Measurements from ENCODE around the gene UBA52. TPM values are rescaled to one million over a fixed set of nuclear protein-coding genes. Genes with fewer than 3 reads are reported as not detected.
A peak's percentile ranks its signal among the peaks of the same experiment; 100 is the strongest.

UBA52 gene
- total and polyA plus RNA-seq, 2 of the 13 experiments (the other 11 are each of a cell fraction or from before 2014, with no cell fraction given): 959 to 1,782 TPM

DNA sequence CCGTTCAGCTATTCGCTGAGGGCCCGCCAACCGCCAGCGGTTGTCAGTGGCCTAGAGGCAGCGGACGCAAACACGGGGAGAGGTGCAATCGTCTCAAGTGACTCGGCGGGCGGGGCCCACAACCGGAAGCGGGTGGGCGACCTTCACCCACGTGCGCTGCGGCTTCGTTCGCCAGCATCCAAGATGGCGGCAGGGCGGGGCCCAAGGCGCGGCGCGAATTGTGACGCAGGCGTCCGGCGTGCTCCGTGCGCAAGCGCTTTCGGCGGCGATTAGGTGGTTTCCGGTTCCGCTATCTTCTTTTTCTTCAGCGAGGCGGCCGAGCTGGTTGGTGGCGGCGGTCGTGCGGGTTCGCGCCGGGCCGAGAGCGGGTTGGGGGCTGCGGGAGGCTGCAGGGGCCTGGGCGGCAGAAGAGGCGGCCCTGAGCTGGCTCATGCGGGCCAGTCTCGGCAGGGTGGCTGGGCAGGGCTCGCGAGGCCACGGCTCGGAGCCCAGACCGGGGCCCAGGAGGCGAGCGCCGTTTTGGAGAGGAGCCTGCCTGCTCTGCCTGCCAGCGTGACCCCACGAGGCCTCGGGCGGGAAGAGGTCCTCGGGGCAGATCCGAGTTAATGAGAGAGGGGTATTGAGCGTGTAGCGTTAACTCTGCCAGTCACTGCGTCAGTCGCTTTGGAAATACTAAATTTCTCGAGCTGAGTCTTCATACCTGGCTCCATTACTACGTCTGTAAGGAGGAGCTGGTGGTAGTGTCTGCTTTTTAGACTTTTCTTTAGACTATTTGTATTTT lies at the start of gene UBA52 (continued):
- TF ChIP-seq, protein P1, sequence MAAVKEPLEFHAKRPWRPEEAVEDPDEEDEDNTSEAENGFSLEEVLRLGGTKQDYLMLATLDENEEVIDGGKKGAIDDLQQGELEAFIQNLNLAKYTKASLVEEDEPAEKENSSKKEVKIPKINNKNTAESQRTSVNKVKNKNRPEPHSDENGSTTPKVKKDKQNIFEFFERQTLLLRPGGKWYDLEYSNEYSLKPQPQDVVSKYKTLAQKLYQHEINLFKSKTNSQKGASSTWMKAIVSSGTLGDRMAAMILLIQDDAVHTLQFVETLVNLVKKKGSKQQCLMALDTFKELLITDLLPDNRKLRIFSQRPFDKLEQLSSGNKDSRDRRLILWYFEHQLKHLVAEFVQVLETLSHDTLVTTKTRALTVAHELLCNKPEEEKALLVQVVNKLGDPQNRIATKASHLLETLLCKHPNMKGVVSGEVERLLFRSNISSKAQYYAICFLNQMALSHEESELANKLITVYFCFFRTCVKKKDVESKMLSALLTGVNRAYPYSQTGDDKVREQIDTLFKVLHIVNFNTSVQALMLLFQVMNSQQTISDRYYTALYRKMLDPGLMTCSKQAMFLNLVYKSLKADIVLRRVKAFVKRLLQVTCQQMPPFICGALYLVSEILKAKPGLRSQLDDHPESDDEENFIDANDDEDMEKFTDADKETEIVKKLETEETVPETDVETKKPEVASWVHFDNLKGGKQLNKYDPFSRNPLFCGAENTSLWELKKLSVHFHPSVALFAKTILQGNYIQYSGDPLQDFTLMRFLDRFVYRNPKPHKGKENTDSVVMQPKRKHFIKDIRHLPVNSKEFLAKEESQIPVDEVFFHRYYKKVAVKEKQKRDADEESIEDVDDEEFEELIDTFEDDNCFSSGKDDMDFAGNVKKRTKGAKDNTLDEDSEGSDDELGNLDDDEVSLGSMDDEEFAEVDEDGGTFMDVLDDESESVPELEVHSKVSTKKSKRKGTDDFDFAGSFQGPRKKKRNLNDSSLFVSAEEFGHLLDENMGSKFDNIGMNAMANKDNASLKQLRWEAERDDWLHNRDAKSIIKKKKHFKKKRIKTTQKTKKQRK (IDR thresholded peaks at IDR 0.05; ENCODE audit: low read length): no peak
- TF ChIP-seq RFX1 (IDR thresholded peaks at IDR 0.05): no peak
- TF ChIP-seq ZNF746 (CRISPR knock-in tag; IDR thresholded peaks at IDR 0.05): peak; percentile 36; the same call in 1 of the 2 replicates
- TF ChIP-seq DR1 (CRISPR knock-in tag; IDR thresholded peaks at IDR 0.05): no peak; the same call in 1 of the 2 replicates
- peak; percentile 53; the same call in 1 of the 2 replicates for TF ChIP-seq ISL2 (CRISPR knock-in tag; IDR thresholded peaks at IDR 0.05)
- peak; percentile 78; the same call in 1 of the 2 replicates for TF ChIP-seq ZNF451 (CRISPR knock-in tag; IDR thresholded peaks at IDR 0.05)
- peak; percentile 43; the same call in 1 of the 2 replicates for TF ChIP-seq RAD51 (IDR thresholded peaks at IDR 0.05; ENCODE audit: borderline replicate concordance)
- TF ChIP-seq MTA1 (CRISPR knock-in tag; IDR thresholded peaks at IDR 0.05; ENCODE audit: borderline replicate concordance): peak; percentile 93; the same call in 1 of the 2 replicates
- TF ChIP-seq SP140L (CRISPR knock-in tag; IDR thresholded peaks at IDR 0.05; ENCODE audit: borderline replicate concordance): no peak
- TF ChIP-seq ZNF749 (CRISPR knock-in tag; IDR thresholded peaks at IDR 0.05; ENCODE audit: borderline replicate concordance): no peak; the same call in 1 of the 2 replicates
- TF ChIP-seq ZNF883 (CRISPR knock-in tag; IDR thresholded peaks at IDR 0.05; ENCODE audit: not compliant biosample characterization): peak; percentile 74
- no peak; the same call in 1 of the 2 replicates for TF ChIP-seq DPF2 (CRISPR knock-in tag; IDR thresholded peaks at IDR 0.05; ENCODE audit: borderline replicate concordance, low read depth)
- TF ChIP-seq CEBPG (CRISPR knock-in tag; IDR thresholded peaks at IDR 0.05): peak; percentile 84
- TF ChIP-seq, protein P2, sequence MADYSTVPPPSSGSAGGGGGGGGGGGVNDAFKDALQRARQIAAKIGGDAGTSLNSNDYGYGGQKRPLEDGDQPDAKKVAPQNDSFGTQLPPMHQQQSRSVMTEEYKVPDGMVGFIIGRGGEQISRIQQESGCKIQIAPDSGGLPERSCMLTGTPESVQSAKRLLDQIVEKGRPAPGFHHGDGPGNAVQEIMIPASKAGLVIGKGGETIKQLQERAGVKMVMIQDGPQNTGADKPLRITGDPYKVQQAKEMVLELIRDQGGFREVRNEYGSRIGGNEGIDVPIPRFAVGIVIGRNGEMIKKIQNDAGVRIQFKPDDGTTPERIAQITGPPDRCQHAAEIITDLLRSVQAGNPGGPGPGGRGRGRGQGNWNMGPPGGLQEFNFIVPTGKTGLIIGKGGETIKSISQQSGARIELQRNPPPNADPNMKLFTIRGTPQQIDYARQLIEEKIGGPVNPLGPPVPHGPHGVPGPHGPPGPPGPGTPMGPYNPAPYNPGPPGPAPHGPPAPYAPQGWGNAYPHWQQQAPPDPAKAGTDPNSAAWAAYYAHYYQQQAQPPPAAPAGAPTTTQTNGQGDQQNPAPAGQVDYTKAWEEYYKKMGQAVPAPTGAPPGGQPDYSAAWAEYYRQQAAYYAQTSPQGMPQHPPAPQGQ (CRISPR knock-in tag; IDR thresholded peaks at IDR 0.05; ENCODE audit: borderline replicate concordance): no peak
- peak; percentile 87 for TF ChIP-seq ZBTB38 (CRISPR knock-in tag; IDR thresholded peaks at IDR 0.05)
- TF ChIP-seq MATR3 (CRISPR knock-in tag; IDR thresholded peaks at IDR 0.05): no peak
- TF ChIP-seq SMYD3 (CRISPR knock-in tag; IDR thresholded peaks at IDR 0.05): no peak
- TF ChIP-seq BRCA1 (CRISPR knock-in tag; IDR thresholded peaks at IDR 0.05): 0 out of 2 replicates have a peak, but pooled peaks have one; percentile 50
- peak; percentile 43; the same call in 1 of the 2 replicates for TF ChIP-seq ZSCAN9 (CRISPR knock-in tag; IDR thresholded peaks at IDR 0.05; ENCODE audit: borderline replicate concordance)
- TF ChIP-seq AHR (CRISPR knock-in tag; IDR thresholded peaks at IDR 0.05): peak; percentile 42
- no peak for TF ChIP-seq ATM (IDR thresholded peaks at IDR 0.05; ENCODE audit: borderline replicate concordance)
- TF ChIP-seq ZSCAN30 (CRISPR knock-in tag; IDR thresholded peaks at IDR 0.05): no peak
- peak; percentile 85 for TF ChIP-seq SIX1 (CRISPR knock-in tag; IDR thresholded peaks at IDR 0.05; ENCODE audit: borderline replicate concordance)
- TF ChIP-seq HOXA5 (CRISPR knock-in tag; IDR thresholded peaks at IDR 0.05): peak; percentile 71
- TF ChIP-seq NCOR1 (IDR thresholded peaks at IDR 0.05; ENCODE audit: borderline replicate concordance, low read length): peak; percentile 47; the same call in 1 of the 2 replicates
- peak; percentile 82; the same call in 1 of the 2 replicates for TF ChIP-seq ZNF878 (CRISPR knock-in tag; IDR thresholded peaks at IDR 0.05)
